DMS153 treated with DMSO at 0.1 percent for 48 hours (cell line): ENCODE results near the gene MAGEA4.
"Not testable (repeated sequence)": the region's sequence is repeated elsewhere in the genome, so short reads cannot be mapped to it uniquely, and the experiment has no call there.

Source experiments
- DNase-seq: peaks from one replicate; lab custom pipeline; 2025; ENCODE audit not compliant: unreplicated experiment; lab: John Stamatoyannopoulos, UW

MAGEA4 gene

GRCh38 chrX:151912780-151913179 lies at the start of gene MAGEA4:
MAGEA4 (plus strand) TSS chrX:151912889; CDS start chrX:151923665, 10,776 bp downstream.
- no peak for DNase-seq

GRCh38 chrX:151870602-151871001 lies 42.1 kb upstream of the MAGEA4 start:
- no peak for DNase-seq

GRCh38 chrX:151871244-151871643 lies 41.4 kb upstream of the MAGEA4 start:
- DNase-seq: no peak

- DNase-seq: no peak
Observed at GRCh38 chrX:151873096-151873495, 39.6 kb upstream of the MAGEA4 start.

GRCh38 chrX:151875270-151876026 lies 37.2 kb upstream of the MAGEA4 start:
- no peak for DNase-seq

- DNase-seq: no peak
Observed at GRCh38 chrX:151878574-151878973, 34.1 kb upstream of the MAGEA4 start.

GRCh38 chrX:151879856-151880255 lies 32.8 kb upstream of the MAGEA4 start:
- no peak for DNase-seq

GRCh38 chrX:151880895-151881294 lies 31.8 kb upstream of the MAGEA4 start:
- DNase-seq: no peak

GRCh38 chrX:151889421-151889820 lies 23.3 kb upstream of the MAGEA4 start:
- no peak for DNase-seq

GRCh38 chrX:151896734-151897474 lies 15.8 kb upstream of the MAGEA4 start:
- DNase-seq: no peak

- DNase-seq: no peak
Observed at GRCh38 chrX:151899622-151900021, 13.1 kb upstream of the MAGEA4 start.

- DNase-seq: no peak
Observed at GRCh38 chrX:151901826-151902225, 10.9 kb upstream of the MAGEA4 start.

GRCh38 chrX:151902813-151903591 lies 9.7 kb upstream of the MAGEA4 start:
- no peak for DNase-seq

- no peak for DNase-seq
Observed at GRCh38 chrX:151904989-151905388, 7.7 kb upstream of the MAGEA4 start.

- DNase-seq: no peak
Observed at GRCh38 chrX:151912221-151912620, 468 bp upstream of the MAGEA4 start.

- not testable (repeated sequence) for DNase-seq
Observed at GRCh38 chrX:151918736-151919135, 6.0 kb downstream of the MAGEA4 start.

GRCh38 chrX:151919610-151920009 lies 6.9 kb downstream of the MAGEA4 start:
- DNase-seq: no peak

GRCh38 chrX:151920101-151920500 lies 7.4 kb downstream of the MAGEA4 start:
- no peak for DNase-seq

GRCh38 chrX:151920530-151920929 lies 7.8 kb downstream of the MAGEA4 start:
- DNase-seq: no peak

GRCh38 chrX:151921292-151921691 lies 8.6 kb downstream of the MAGEA4 start:
- DNase-seq: no peak

GRCh38 chrX:151921866-151922265 lies 9.2 kb downstream of the MAGEA4 start:
- no peak for DNase-seq

- DNase-seq: no peak
Observed at GRCh38 chrX:151922692-151923091, 10.0 kb downstream of the MAGEA4 start.
